Activated CD4-positive, alpha-beta memory T cell treated with anti-CD3 and anti-CD28 coated beads for 36 hours (primary cell): ENCODE data around the gene WNT9B. TPM values are rescaled to one million over a fixed set of nuclear protein-coding genes. Genes with fewer than 3 reads are reported as not detected.

Source experiments
- CTCF ChIA-PET: fragments of 350-600 bp; sonication (Branson Sonifier 250); formaldehyde crosslinking; loops from one replicate; lab custom pipeline; 2021; ENCODE audit warnings: antibody characterized with exemption, inconsistent platforms; lab: Charles Lee
- POLR2A ChIA-PET: fragments of 350-600 bp; sonication (Branson Sonifier 250); formaldehyde crosslinking; loops from one replicate; lab custom pipeline; 2021; ENCODE audit warnings: antibody characterized with exemption; lab: Charles Lee
- DNase-seq: peaks from one replicate; pipeline ENCODE4 v3.0.0-alpha.2; 2020
- H3K27ac Mint-ChIP-seq: one replicate; pipeline ENCODE4 v1.8.0; 2021; ENCODE audit warnings: mixed read lengths
- H3K27me3 Mint-ChIP-seq: one replicate; pipeline ENCODE4 v1.8.0; 2021; ENCODE audit warnings: mixed read lengths
- H3K36me3 Mint-ChIP-seq: one replicate; pipeline ENCODE4 v1.8.0; 2021; ENCODE audit warnings: mixed read lengths
- H3K4me1 Mint-ChIP-seq: one replicate; pipeline ENCODE4 v1.8.0; 2021; ENCODE audit warnings: low read depth, mixed read lengths
- H3K4me3 Mint-ChIP-seq: one replicate; pipeline ENCODE4 v1.8.0; 2021; ENCODE audit warnings: mild to moderate bottlenecking, mixed read lengths
- H3K9me3 Mint-ChIP-seq: one replicate; pipeline ENCODE4 v1.8.0; 2021; ENCODE audit warnings: mixed read lengths
- intact Hi-C: fragments of 100-400 bp; cut with micrococcal nuclease; formaldehyde crosslinking; loops from one replicate; pipeline ENCODE4 v1.15.1; 2023
- total RNA-seq, 2 experiments: library from RNA; stranded (reverse); gene quantifications; one replicate each; pipeline ENCODE4 v1.2.3, GENCODE V29; 2021

The WNT9B gene
- total RNA-seq, 2 experiments from 2014 or later, result not detected

DNA sequence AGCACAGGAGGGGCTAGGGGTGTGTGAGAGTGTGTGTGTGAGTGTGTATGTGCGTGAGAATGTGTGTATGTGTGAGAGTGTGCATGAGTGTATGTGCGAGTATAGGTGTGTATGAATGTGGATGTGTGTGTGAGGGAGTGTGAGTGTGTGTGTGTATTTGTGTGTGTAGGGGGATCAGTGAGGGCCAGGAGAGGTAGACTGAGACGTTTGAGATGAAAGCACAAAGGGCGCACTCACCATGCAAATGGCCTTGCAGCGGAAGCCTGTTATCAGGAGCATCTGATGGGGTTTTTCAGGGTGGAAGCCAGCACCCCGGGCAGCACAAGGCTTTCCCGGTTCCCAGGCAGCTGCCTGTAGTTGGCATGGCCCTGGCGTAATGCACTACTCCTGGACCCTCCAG is 14.9 kb downstream of the WNT9B start:
- Mint-ChIP-seq H3K27ac (no peak overlapping the region), H3K36me3 (no peaks in the 10 kb centered on the region), H3K9me3 (no peaks in the 10 kb centered on the region), H3K27me3 (peaks cover 22% of the 10 kb centered on the region), H3K4me1 (no peaks in the 10 kb centered on the region), H3K4me3 (no peak overlapping the region)
- DNase-seq, result no peak
- POLR2A ChIA-PET, result no interaction called here
- intact Hi-C loops, result no loop called here
- CTCF ChIA-PET, result interaction anchor here (1.7 kb wide), 1 partner anchor 24 kb away, joined by 5 read pairs; no protein-coding TSS in a partner anchor

DNA sequence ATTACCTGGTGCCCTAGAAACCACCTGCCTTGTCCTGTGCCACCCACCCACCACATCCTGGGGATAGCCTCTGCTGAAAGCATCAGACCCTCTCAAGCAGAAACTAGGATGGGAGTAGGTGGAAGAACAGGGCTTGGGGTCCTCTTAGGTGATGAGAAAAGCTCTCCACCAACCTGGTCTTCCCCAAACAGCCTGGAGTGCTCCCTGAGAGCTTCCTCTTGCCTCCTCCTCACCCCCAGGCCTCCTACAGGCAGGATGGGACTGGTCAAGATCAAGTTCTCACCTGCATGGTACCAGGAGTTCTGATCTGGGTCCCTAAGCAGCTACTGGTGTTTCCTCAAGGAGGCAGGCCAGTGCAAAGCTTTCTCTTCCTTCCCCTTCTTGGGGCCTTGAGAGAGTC is 15.4 kb downstream of the WNT9B start:
- no peaks in the 10 kb centered on the region for H3K9me3 Mint-ChIP-seq
- no peak for DNase-seq
- H3K27me3 Mint-ChIP-seq, result peaks cover 22% of the 10 kb centered on the region
- intact Hi-C loops, result no loop called here
- H3K36me3 Mint-ChIP-seq, result no peaks in the 10 kb centered on the region
- CTCF ChIA-PET, result no interaction called here
- POLR2A ChIA-PET, result no interaction called here
- H3K4me3 Mint-ChIP-seq, result no peak overlapping the region
- no peaks in the 10 kb centered on the region for H3K4me1 Mint-ChIP-seq
- H3K27ac Mint-ChIP-seq, result no peak overlapping the region

DNA sequence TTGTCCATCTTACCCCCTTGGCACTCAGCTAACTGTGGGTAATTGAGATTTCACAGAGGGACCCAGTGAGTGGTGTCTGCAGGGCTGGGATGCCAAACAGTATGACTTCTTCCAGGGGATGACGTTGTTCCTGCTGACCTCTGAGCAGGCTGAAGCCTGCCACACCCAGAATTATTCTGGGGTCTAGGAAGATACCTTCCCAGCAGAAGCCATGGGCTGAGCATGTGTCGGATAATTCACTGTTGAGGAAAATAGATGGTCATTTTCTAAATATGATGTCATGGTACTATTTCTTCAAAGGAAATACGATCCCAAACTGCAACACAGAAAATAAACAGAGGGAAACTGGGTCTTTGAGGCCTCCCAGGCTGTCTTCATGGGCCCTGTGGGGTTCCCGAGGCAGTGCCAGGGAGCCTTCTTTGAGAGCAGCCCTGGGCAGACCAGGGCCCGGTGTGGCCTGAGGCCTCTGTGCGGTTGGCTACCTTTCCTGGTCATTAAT is 17.4 kb downstream of the WNT9B start:
- H3K36me3 Mint-ChIP-seq, result no peaks in the 10 kb centered on the region
- intact Hi-C loops, result no loop called here
- no peaks in the 10 kb centered on the region for H3K4me1 Mint-ChIP-seq
- H3K4me3 Mint-ChIP-seq, result no peak overlapping the region
- H3K27ac Mint-ChIP-seq, result no peak overlapping the region
- H3K27me3 Mint-ChIP-seq, result peaks cover 17% of the 10 kb centered on the region
- no peak for DNase-seq
- ChIA-PET POLR2A (no interaction called here), CTCF (no interaction called here)
- no peaks in the 10 kb centered on the region for H3K9me3 Mint-ChIP-seq

DNA sequence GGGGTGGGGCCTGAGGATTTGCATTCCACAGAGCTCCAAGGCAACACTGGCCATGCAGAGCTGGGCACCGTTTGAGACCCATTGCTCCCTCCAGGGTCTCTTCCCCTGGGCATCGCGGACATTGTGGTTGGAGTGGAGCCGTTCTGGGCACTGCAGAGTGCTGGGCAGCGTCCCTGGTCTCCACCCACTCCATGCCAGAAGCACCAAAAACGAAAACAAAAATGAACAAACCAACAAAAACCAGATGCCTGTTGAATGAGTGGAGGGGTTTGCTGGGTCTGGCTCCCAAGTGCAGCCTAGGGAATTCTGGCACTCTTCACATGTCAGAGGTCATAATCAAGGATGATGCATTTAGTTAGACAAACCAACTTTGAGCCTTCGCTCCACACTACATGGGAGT is 17.9 kb downstream of the WNT9B start:
- no peaks in the 10 kb centered on the region for H3K9me3 Mint-ChIP-seq
- no peak overlapping the region for H3K4me3 Mint-ChIP-seq
- no peaks in the 10 kb centered on the region for H3K36me3 Mint-ChIP-seq
- DNase-seq, result no peak
- H3K4me1 Mint-ChIP-seq, result no peaks in the 10 kb centered on the region
- ChIA-PET CTCF (no interaction called here), POLR2A (no interaction called here)
- H3K27me3 Mint-ChIP-seq, result peaks cover 11% of the 10 kb centered on the region
- no peak overlapping the region for H3K27ac Mint-ChIP-seq
- intact Hi-C loops, result no loop called here

DNA sequence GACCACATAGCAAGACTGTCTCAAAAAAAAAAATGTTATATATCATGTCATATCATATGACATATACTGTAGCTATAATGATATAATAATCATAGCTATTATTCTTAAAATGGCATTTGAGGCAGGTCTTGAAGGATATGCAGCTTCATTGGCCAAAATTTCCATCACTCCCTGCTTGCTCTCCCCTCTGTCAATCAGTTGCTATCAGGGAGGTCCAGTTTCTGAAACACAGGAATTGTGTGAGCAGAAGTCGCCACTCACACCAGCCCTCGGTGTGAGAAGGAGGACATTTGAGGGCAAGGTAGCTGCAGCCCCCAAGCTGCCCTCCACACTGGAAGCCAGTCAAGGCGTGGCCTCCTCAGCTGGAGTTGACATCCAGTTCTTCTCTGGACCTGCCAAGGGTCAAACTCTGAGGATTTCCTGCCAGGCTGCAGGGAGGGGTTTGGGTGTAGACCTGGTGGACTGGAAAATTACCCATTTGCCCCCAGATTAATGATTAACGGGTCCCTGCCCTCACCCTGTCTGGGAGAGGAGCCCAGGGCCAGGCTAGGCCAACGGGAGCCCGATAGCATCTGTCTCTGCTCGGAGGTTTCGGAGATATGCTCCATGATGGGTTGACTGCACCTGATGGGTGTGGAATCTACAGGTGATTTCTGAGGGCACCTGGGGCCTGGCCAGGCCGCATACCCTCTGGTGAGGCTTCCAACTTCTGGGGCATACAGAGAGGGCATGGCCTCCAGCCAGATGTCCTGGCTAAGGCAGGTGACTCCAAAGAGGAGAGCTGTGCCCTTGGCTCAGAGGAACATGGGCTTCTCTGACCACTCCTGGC is 18.8 kb downstream of the WNT9B start:
- no peaks in the 10 kb centered on the region for H3K4me1 Mint-ChIP-seq
- H3K27me3 Mint-ChIP-seq, result peaks cover 8% of the 10 kb centered on the region
- H3K9me3 Mint-ChIP-seq, result no peaks in the 10 kb centered on the region
- no peaks in the 10 kb centered on the region for H3K36me3 Mint-ChIP-seq
- CTCF ChIA-PET, result no interaction called here
- intact Hi-C loops, result no loop called here
- no peak overlapping the region for H3K27ac Mint-ChIP-seq
- no peak overlapping the region for H3K4me3 Mint-ChIP-seq
- POLR2A ChIA-PET, result no interaction called here
- DNase-seq, result no peak

DNA sequence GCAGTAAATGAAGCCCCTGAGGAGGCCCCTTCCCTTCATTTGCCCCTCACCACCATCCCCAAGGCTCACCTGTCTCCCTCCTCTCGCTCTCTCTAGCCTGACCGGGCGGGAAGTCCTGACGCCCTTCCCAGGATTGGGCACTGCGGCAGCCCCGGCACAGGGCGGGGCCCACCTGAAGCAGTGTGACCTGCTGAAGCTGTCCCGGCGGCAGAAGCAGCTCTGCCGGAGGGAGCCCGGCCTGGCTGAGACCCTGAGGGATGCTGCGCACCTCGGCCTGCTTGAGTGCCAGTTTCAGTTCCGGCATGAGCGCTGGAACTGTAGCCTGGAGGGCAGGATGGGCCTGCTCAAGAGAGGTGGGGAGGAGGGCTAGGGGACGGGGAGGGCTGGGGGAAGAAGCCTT is 21.0 kb downstream of the WNT9B start:
- H3K9me3 Mint-ChIP-seq, result no peaks in the 10 kb centered on the region
- H3K27me3 Mint-ChIP-seq, result no peaks in the 10 kb centered on the region
- no peak for DNase-seq
- intact Hi-C loops, result no loop called here
- ChIA-PET CTCF (no interaction called here), POLR2A (no interaction called here)
- H3K36me3 Mint-ChIP-seq, result no peaks in the 10 kb centered on the region
- no peak overlapping the region for H3K4me3 Mint-ChIP-seq
- H3K27ac Mint-ChIP-seq, result no peak overlapping the region
- H3K4me1 Mint-ChIP-seq, result no peaks in the 10 kb centered on the region

DNA sequence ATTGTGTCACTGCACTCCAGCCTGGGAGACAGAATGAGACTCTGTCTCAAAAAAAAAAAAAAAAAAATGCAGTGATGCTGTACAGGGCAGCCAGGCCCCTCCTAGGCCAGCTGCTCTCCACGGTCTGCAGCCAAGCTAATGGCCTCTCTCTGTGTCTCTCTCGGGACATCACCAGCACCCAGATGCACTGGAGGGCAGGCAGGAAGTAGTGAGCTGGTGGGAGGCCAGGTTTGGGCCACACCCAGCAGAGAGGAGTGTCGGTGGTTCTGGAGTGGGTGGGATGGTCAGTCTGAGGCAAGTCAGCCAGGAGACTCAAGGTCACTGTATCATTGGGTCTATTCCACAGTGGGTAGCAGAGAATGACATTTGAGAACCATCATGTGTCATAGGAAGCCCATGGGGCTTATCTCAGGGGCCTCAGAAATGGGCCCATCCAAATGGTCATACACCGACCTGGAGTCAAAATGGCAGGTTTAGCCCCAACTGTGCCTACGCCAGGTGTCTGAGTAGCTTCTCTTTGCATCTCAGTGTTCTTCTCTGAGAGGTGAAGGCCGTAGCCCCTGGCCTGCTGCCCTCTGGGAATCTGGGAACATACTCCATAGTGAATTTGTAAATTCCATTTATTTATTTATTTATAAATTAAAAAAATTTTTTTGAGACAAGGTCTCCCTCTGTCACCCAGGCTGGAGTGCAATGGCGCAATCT is 22.7 kb downstream of the WNT9B start:
- POLR2A ChIA-PET, result no interaction called here
- Mint-ChIP-seq H3K4me3 (no peak overlapping the region), H3K36me3 (no peaks in the 10 kb centered on the region), H3K9me3 (no peaks in the 10 kb centered on the region), H3K27ac (no peak overlapping the region), H3K27me3 (no peaks in the 10 kb centered on the region), H3K4me1 (peaks cover 2% of the 10 kb centered on the region)
- CTCF ChIA-PET, result no interaction called here
- no peak for DNase-seq
- intact Hi-C loops, result no loop called here

DNA sequence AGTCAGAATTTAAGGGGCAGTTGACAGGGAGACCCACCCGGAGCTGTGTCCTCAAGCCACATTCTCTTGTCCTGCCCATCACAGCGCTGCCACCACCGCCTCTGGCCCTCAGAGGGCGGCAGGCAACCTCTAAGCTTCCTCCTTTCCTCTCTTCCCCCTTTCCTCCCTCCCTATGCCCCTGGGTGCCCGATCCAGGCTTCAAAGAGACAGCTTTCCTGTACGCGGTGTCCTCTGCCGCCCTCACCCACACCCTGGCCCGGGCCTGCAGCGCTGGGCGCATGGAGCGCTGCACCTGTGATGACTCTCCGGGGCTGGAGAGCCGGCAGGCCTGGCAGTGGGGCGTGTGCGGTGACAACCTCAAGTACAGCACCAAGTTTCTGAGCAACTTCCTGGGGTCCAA is 23.5 kb downstream of the WNT9B start:
- ChIA-PET POLR2A (no interaction called here), CTCF (no interaction called here)
- intact Hi-C loops, result no loop called here
- no peaks in the 10 kb centered on the region for H3K27me3 Mint-ChIP-seq
- no peak overlapping the region for H3K4me3 Mint-ChIP-seq
- no peaks in the 10 kb centered on the region for H3K36me3 Mint-ChIP-seq
- H3K4me1 Mint-ChIP-seq, result peaks cover 2% of the 10 kb centered on the region
- H3K9me3 Mint-ChIP-seq, result no peaks in the 10 kb centered on the region
- DNase-seq, result no peak
- no peak overlapping the region for H3K27ac Mint-ChIP-seq

DNA sequence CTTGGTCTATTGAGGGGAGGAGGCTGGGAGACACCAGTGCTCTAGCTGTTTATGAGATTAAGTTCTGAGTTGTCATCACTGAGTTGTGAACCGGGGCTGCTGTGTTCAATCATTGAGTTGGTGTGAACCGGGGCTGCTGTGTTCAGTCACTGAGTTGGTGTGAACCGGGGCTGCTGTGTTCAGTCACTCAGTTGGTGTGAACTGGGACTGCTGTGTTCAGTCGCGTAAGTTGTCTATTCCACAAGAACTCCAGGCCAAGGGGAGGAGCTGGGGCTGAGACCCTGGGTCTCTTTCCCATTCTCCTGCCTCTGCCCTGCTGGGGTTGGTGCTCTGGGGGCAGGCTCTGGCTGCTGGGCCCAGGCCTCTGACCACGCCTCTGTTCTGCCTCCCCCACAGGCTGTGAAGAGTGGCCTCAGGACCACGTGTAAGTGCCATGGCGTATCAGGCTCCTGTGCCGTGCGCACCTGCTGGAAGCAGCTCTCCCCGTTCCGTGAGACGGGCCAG is 24.5 kb downstream of the WNT9B start:
- CTCF ChIA-PET, result no interaction called here

DNA sequence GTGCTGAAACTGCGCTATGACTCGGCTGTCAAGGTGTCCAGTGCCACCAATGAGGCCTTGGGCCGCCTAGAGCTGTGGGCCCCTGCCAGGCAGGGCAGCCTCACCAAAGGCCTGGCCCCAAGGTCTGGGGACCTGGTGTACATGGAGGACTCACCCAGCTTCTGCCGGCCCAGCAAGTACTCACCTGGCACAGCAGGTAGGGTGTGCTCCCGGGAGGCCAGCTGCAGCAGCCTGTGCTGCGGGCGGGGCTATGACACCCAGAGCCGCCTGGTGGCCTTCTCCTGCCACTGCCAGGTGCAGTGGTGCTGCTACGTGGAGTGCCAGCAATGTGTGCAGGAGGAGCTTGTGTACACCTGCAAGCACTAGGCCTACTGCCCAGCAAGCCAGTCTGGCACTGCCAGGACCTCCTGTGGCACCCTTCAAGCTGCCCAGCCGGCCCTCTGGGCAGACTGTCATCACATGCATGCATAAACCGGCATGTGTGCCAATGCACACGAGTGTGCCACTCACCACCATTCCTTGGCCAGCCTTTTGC is 25.0 kb downstream of the WNT9B start:
- Mint-ChIP-seq H3K27ac (no peak overlapping the region), H3K36me3 (no peaks in the 10 kb centered on the region), H3K4me1 (peaks cover 2% of the 10 kb centered on the region), H3K9me3 (no peaks in the 10 kb centered on the region), H3K4me3 (no peak overlapping the region), H3K27me3 (no peaks in the 10 kb centered on the region)
- intact Hi-C loops, result no loop called here
- ChIA-PET POLR2A (no interaction called here), CTCF (no interaction called here)
- DNase-seq, result no peak

More for the DNA sequence above, 24.5 kb downstream of the WNT9B start:
- H3K9me3 Mint-ChIP-seq, result no peaks in the 10 kb centered on the region
- POLR2A ChIA-PET, result no interaction called here
- no peaks in the 10 kb centered on the region for H3K36me3 Mint-ChIP-seq
- H3K4me1 Mint-ChIP-seq, result peaks cover 2% of the 10 kb centered on the region
- no peak overlapping the region for H3K27ac Mint-ChIP-seq
- H3K27me3 Mint-ChIP-seq, result no peaks in the 10 kb centered on the region
- intact Hi-C loops, result no loop called here
- H3K4me3 Mint-ChIP-seq, result no peak overlapping the region
- no peak for DNase-seq

DNA sequence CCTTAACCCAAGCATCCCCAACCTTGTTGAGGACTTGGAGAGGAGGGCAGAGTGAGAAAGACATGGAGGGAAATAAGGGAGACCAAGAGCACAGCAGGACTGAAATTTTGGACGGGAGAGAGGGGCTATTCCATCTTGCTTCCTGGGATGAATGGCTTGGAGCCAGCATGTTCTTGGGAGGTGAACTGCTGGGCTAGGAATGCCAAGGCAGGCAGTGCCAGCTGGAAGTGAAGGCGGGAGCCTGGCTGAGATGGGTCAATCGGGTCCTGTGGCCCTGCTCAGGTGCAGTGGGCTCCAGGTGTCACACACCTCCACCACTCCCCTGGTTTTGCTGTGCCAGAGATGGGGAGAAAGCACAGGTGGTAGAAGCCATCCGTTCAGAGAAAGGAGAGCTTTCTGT is 25.5 kb downstream of the WNT9B start:
- no peaks in the 10 kb centered on the region for H3K27me3 Mint-ChIP-seq
- no peak overlapping the region for H3K27ac Mint-ChIP-seq
- CTCF ChIA-PET, result interaction anchor here (0.8 kb wide), 1 partner anchor 35 kb away, joined by 3 read pairs; no protein-coding TSS in a partner anchor
- no peak for DNase-seq
- H3K4me3 Mint-ChIP-seq, result no peak overlapping the region
- H3K4me1 Mint-ChIP-seq, result peaks cover 2% of the 10 kb centered on the region
- intact Hi-C loops, result no loop called here
- POLR2A ChIA-PET, result no interaction called here
- H3K9me3 Mint-ChIP-seq, result no peaks in the 10 kb centered on the region
- no peaks in the 10 kb centered on the region for H3K36me3 Mint-ChIP-seq

DNA sequence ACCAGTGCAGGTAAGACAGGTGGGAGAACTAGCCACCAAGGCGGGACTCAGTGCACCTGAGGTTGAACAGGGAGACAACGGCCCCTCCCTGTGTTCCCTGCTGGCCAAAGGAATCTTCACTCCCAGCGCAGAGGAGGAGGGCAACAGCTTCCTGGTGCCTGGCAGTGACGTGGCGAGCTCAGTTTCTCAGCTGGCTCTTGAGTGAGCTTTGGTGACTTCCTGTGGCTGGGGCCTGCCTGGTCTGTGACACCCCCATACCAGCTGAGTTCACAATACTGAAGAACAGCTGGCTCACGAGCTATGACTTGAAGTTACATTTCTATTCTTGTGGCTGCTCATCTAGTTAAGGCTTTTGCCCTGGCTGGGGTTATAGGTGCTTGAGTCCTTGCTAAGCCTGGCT is 26.1 kb downstream of the WNT9B start:
- H3K27ac Mint-ChIP-seq, result no peak overlapping the region
- H3K36me3 Mint-ChIP-seq, result no peaks in the 10 kb centered on the region
- no peaks in the 10 kb centered on the region for H3K27me3 Mint-ChIP-seq
- H3K4me3 Mint-ChIP-seq, result no peak overlapping the region
- no peaks in the 10 kb centered on the region for H3K9me3 Mint-ChIP-seq
- peak; percentile 21 for DNase-seq
- intact Hi-C loops, result no loop called here
- peaks cover 2% of the 10 kb centered on the region for H3K4me1 Mint-ChIP-seq
- ChIA-PET CTCF (interaction anchor here (0.8 kb wide), 1 partner anchor 35 kb away, joined by 3 read pairs; no protein-coding TSS in a partner anchor), POLR2A (no interaction called here)
